Uterus (tissue), 2 donors: ENCODE data around the gene AFG1L.
"Not testable (repeated sequence)": the region's sequence is repeated elsewhere in the genome, so short reads cannot be mapped to it uniquely, and the experiment has no call there.

ENCODE experiments used
- POLR2A ChIP-seq, 2 donors: fragments of 450-650 bp; IDR thresholded peaks; one replicate each; pipeline ENCODE4 v1.6.1; 2016; ENCODE audit warnings: antibody characterized with exemption in 2 of 2, mild to moderate bottlenecking in 1 of 2, moderate library complexity in 1 of 2
- TF ChIP-seq, protein P1 (sequence below), 4 experiments: fragments of 200-600 bp in 2 of 4; fragments of 450-650 bp in 2 of 4; sonication (generic) in 2 of 4; IDR thresholded peaks; one replicate each; pipeline ENCODE4 v1.5.1; 2016 to 2019; ENCODE audit warnings: antibody characterized with exemption in 4 of 4, mild to moderate bottlenecking in 2 of 4, moderate library complexity in 1 of 4

DNA sequence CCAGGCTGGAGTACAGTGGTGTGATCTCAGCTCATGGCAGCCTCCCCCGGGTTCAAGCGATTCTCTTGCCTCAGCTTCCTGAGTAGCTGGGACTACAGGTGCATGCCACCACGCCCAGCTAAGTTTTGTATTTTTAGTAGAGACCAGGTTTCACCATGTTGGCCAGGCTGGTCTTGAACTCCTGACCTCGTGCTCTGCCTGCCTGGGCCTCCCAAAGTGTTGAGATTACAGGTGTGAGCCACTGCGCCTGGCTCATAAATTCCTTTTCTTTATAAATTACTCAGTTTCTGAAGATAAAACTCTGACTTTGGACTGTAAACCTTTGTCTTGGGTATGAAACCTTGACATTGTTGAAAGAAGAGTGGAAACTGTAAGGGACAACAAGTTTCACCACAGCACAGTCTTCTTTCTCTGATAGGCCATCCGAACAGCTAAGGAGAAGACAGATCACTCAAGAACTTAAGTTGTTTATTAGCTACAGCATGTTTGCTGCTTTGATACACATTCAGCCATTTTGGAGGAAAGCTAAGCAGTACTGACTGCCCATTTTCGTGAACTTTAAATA lies 35.4 kb downstream of the AFG1L start:
- TF ChIP-seq, protein P1, sequence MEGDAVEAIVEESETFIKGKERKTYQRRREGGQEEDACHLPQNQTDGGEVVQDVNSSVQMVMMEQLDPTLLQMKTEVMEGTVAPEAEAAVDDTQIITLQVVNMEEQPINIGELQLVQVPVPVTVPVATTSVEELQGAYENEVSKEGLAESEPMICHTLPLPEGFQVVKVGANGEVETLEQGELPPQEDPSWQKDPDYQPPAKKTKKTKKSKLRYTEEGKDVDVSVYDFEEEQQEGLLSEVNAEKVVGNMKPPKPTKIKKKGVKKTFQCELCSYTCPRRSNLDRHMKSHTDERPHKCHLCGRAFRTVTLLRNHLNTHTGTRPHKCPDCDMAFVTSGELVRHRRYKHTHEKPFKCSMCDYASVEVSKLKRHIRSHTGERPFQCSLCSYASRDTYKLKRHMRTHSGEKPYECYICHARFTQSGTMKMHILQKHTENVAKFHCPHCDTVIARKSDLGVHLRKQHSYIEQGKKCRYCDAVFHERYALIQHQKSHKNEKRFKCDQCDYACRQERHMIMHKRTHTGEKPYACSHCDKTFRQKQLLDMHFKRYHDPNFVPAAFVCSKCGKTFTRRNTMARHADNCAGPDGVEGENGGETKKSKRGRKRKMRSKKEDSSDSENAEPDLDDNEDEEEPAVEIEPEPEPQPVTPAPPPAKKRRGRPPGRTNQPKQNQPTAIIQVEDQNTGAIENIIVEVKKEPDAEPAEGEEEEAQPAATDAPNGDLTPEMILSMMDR (IDR thresholded peaks at IDR 0.05) = not testable (repeated sequence)
- not testable (repeated sequence) for TF ChIP-seq POLR2A (IDR thresholded peaks at IDR 0.05)
